Type B pancreatic cell (in vitro differentiated cells): ENCODE results near the gene ANKRD39. TPM values are rescaled to one million over a fixed set of nuclear protein-coding genes. Genes with fewer than 3 reads are reported as not detected.

Experiments
- DNase-seq: peaks from one replicate; pipeline ENCODE4 v3.0.0; 2021; ENCODE audit warnings: mixed read lengths; ENCODE audit not compliant: unreplicated experiment; ENCODE audit errors: extremely low spot score
- H3K27ac Mint-ChIP-seq: 2 replicates; pipeline ENCODE4 v1.8.0; 2021; ENCODE audit warnings: mild to moderate bottlenecking, mixed read lengths
- H3K27me3 Mint-ChIP-seq: 2 replicates; pipeline ENCODE4 v1.8.0; 2021; ENCODE audit warnings: mixed read lengths
- H3K36me3 Mint-ChIP-seq: 2 replicates; pipeline ENCODE4 v1.8.0; 2021; ENCODE audit warnings: mixed read lengths
- H3K4me1 Mint-ChIP-seq: one replicate; pipeline ENCODE4 v1.8.0; 2021; ENCODE audit warnings: mixed read lengths; ENCODE audit not compliant: unreplicated experiment
- H3K4me3 Mint-ChIP-seq: 2 replicates; pipeline ENCODE4 v1.8.0; 2021; ENCODE audit warnings: mild to moderate bottlenecking, mixed read lengths
- H3K9me3 Mint-ChIP-seq: 2 replicates; pipeline ENCODE4 v1.8.0; 2021; ENCODE audit warnings: mixed read lengths
- CTCF ChIP-seq: fragments of 200-600 bp; sonication (generic); conservative IDR thresholded peaks from 2 replicates; pipeline ENCODE4 v1.5.0; 2021; ENCODE audit warnings: antibody characterized with exemption, mild to moderate bottlenecking
- total RNA-seq: library from RNA; stranded (reverse); gene quantifications from 2 replicates; pipeline ENCODE4 v1.2.1, GENCODE V29; 2021; ENCODE audit warnings: low replicate concordance

ANKRD39 gene
- total RNA-seq, 1 donor from 2014 or later, result 16.6 TPM

GRCh38 chr2:96848264-96848663 lies 9.6 kb downstream of the ANKRD39 start:
- no peak for TF ChIP-seq CTCF
- H3K36me3 Mint-ChIP-seq, result peaks cover 23% of the 10 kb centered on the region
- H3K4me1 Mint-ChIP-seq, result peaks cover 7% of the 10 kb centered on the region

GRCh38 chr2:96847586-96847985 lies 10.2 kb downstream of the ANKRD39 start:
- no peak for DNase-seq
- H3K27ac Mint-ChIP-seq, result no peak overlapping the region
- H3K4me1 Mint-ChIP-seq, result peaks cover 10% of the 10 kb centered on the region
- no peaks in the 10 kb centered on the region for H3K9me3 Mint-ChIP-seq
- H3K36me3 Mint-ChIP-seq, result peaks cover 17% of the 10 kb centered on the region
- H3K4me3 Mint-ChIP-seq, result no peak overlapping the region
- H3K27me3 Mint-ChIP-seq, result no peaks in the 10 kb centered on the region
- no peak for TF ChIP-seq CTCF

More at GRCh38 chr2:96848264-96848663, 9.6 kb downstream of the ANKRD39 start:
- DNase-seq, result no peak
- H3K27me3 Mint-ChIP-seq, result no peaks in the 10 kb centered on the region
- H3K27ac Mint-ChIP-seq, result no peak overlapping the region
- H3K4me3 Mint-ChIP-seq, result no peak overlapping the region
- no peaks in the 10 kb centered on the region for H3K9me3 Mint-ChIP-seq

GRCh38 chr2:96846825-96847224 lies 11.0 kb downstream of the ANKRD39 start:
- Mint-ChIP-seq H3K4me3 (no peak overlapping the region), H3K27me3 (no peaks in the 10 kb centered on the region), H3K9me3 (no peaks in the 10 kb centered on the region), H3K4me1 (peaks cover 14% of the 10 kb centered on the region), H3K27ac (no peak overlapping the region), H3K36me3 (peaks cover 16% of the 10 kb centered on the region)
- TF ChIP-seq CTCF, result no peak
- no peak for DNase-seq

- no peaks in the 10 kb centered on the region for H3K9me3 Mint-ChIP-seq
- H3K36me3 Mint-ChIP-seq, result peaks cover 16% of the 10 kb centered on the region
- no peaks in the 10 kb centered on the region for H3K27me3 Mint-ChIP-seq
- H3K4me3 Mint-ChIP-seq, result no peak overlapping the region
- no peak for DNase-seq
- H3K27ac Mint-ChIP-seq, result no peak overlapping the region
- no peak for TF ChIP-seq CTCF
- H3K4me1 Mint-ChIP-seq, result peaks cover 14% of the 10 kb centered on the region
These were observed 13.4 kb downstream of the ANKRD39 start for GRCh38 chr2:96844405-96844808.

GRCh38 chr2:96843538-96844268 lies 14.1 kb downstream of the ANKRD39 start, which contains the start of gene ANKRD23:
Gene ANKRD23, minus strand, starts transcription at chr2:96844021. Its CDS starts 29 bp downstream, at chr2:96843992.
- DNase-seq, result no peak
- no peak for TF ChIP-seq CTCF
- Mint-ChIP-seq H3K4me1 (peaks cover 14% of the 10 kb centered on the region), H3K27me3 (no peaks in the 10 kb centered on the region), H3K9me3 (no peaks in the 10 kb centered on the region), H3K27ac (no peak within 1 kb of the TSS), H3K4me3 (no peak within 1 kb of the TSS), H3K36me3 (peaks cover 16% of the 10 kb centered on the region)
